ENCODE results near the gene HSD17B3.

- TF ChIP-seq, protein P1, sequence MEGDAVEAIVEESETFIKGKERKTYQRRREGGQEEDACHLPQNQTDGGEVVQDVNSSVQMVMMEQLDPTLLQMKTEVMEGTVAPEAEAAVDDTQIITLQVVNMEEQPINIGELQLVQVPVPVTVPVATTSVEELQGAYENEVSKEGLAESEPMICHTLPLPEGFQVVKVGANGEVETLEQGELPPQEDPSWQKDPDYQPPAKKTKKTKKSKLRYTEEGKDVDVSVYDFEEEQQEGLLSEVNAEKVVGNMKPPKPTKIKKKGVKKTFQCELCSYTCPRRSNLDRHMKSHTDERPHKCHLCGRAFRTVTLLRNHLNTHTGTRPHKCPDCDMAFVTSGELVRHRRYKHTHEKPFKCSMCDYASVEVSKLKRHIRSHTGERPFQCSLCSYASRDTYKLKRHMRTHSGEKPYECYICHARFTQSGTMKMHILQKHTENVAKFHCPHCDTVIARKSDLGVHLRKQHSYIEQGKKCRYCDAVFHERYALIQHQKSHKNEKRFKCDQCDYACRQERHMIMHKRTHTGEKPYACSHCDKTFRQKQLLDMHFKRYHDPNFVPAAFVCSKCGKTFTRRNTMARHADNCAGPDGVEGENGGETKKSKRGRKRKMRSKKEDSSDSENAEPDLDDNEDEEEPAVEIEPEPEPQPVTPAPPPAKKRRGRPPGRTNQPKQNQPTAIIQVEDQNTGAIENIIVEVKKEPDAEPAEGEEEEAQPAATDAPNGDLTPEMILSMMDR (IDR thresholded peaks at IDR 0.05) = no peak
- TF ChIP-seq EZH2 (IDR thresholded peaks at IDR 0.05) (no peak), EZH2phosphoT487 (IDR thresholded peaks at IDR 0.05) (no peak)
Measured at GRCh38 chr9:96249746-96250145, 52.2 kb downstream of the HSD17B3 start.
